Suprapubic skin (tissue), 4 donors: ENCODE data around the gene PPM1N. TPM values are rescaled to one million over a fixed set of nuclear protein-coding genes. Genes with fewer than 3 reads are reported as not detected.

Source experiments
- DNase-seq, 2 donors: peaks; one replicate each; pipeline ENCODE4 v3.0.0-alpha.2; 2019; ENCODE audit warnings: low spot score in 2 of 2
- H3K27ac ChIP-seq: fragments of 200-600 bp; sonication (generic); one replicate; pipeline ENCODE4 v1.5.1; 2019
- H3K27me3 ChIP-seq: fragments of 200-600 bp; sonication (generic); one replicate; pipeline ENCODE4 v1.5.1; 2019
- H3K36me3 ChIP-seq: fragments of 200-600 bp; sonication (generic); one replicate; pipeline ENCODE4 v1.5.1; 2019
- H3K4me1 ChIP-seq: fragments of 200-600 bp; sonication (generic); one replicate; pipeline ENCODE4 v1.5.1; 2019
- H3K4me3 ChIP-seq: fragments of 200-600 bp; sonication (generic); one replicate; pipeline ENCODE4 v1.5.1; 2019; ENCODE audit warnings: mild to moderate bottlenecking
- H3K9me3 ChIP-seq: fragments of 200-600 bp; sonication (generic); one replicate; pipeline ENCODE4 v1.5.1; 2019
- EP300 ChIP-seq: sonication (generic); formaldehyde crosslinking; IDR thresholded peaks from one replicate; pipeline ENCODE4 v1.6.1; 2017; ENCODE audit warnings: antibody characterized with exemption
- POLR2A ChIP-seq, 2 donors: fragments of 450-650 bp; IDR thresholded peaks; one replicate each; pipeline ENCODE4 v1.6.1; 2017; ENCODE audit warnings: antibody characterized with exemption in 2 of 2, mild to moderate bottlenecking in 2 of 2, moderate library complexity in 2 of 2
- POLR2AphosphoS5 ChIP-seq, 3 donors: sonication (generic); formaldehyde crosslinking; IDR thresholded peaks; one replicate each; pipeline ENCODE4 v1.6.1; 2017; ENCODE audit warnings: antibody characterized with exemption in 3 of 3
- WGBS: methylation state at CpG from one replicate; pipeline ENCODE4 v1.1.5; 2018; 5-methylcytosine and 5-hydroxymethylcytosine counted together
- total RNA-seq, 4 donors: library from RNA; depleted of rRNA; stranded (reverse); fragments of >200 nt; gene quantifications; one replicate each; pipeline ENCODE4 v1.1.0, GENCODE V29; 2016
- TF ChIP-seq, protein P1 (sequence below), 2 donors: fragments of 200-600 bp in 1 of 2; fragments of 450-650 bp in 1 of 2; sonication (generic) in 1 of 2; IDR thresholded peaks; one replicate each; pipeline ENCODE4 v1.5.1; 2016 to 2019; ENCODE audit warnings: antibody characterized with exemption in 2 of 2, mild to moderate bottlenecking in 1 of 2, moderate library complexity in 1 of 2

The PPM1N gene
- total RNA-seq, 4 donors from 2014 or later: 2.9 to 6.3 (median 5.6) TPM

DNA sequence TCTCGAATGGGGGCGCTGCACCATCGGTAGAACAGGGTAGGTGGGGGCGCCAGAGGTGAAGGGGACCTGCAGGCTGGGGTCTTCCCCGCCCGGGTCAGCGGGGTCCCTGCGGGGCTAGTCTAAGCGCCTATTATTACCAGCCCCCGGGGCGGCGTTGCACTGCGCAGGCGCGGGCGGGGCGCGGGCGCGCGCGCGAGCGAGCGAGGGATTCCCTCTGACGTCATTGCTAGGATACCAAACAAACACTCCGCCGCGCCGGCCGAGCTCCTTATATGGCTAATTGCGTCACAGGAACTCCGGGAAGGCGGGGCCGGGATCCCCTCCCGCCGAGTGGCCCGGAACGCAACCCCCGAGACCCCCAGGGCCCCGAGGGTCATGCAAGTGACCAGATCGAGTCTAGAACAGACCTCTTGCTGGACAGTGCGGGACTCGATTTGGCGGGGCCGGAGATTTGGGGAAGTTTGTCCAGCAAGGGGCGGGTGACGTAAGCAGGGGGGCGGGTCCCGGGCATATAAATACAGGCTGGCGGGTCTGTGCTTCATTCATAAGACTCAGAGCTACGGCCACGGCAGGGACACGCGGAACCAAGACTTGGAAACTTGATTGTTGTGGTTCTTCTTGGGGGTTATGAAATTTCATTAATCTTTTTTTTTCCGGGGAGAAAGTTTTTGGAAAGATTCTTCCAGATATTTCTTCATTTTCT is 30.6 kb upstream of the PPM1N start, which contains the start of gene FOSB:
Gene FOSB, plus strand, starts transcription at position 541 of the 703 bp plus-strand sequence. CDS start 591 bp downstream, outside the sequence.
- peak; percentile 98 to 99 for DNase-seq
- no peaks in the 10 kb centered on the region for H3K9me3 ChIP-seq

DNA sequence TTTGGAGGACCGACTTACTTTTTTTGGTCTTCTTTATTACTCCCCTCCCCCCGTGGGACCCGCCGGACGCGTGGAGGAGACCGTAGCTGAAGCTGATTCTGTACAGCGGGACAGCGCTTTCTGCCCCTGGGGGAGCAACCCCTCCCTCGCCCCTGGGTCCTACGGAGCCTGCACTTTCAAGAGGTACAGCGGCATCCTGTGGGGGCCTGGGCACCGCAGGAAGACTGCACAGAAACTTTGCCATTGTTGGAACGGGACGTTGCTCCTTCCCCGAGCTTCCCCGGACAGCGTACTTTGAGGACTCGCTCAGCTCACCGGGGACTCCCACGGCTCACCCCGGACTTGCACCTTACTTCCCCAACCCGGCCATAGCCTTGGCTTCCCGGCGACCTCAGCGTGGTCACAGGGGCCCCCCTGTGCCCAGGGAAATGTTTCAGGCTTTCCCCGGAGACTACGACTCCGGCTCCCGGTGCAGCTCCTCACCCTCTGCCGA is 30.0 kb upstream of the PPM1N start:
- WGBS: under 1% methylated on average over 31 of the region's 31 CpGs
- peak in 1 of 2 donors; percentile 89 for DNase-seq

More for the DNA sequence above, 30.6 kb upstream of the PPM1N start, which contains the start of gene FOSB:
- H3K27ac ChIP-seq: peak within 1 kb of the TSS; percentile 96
- peak within 1 kb of the TSS; percentile 89 for H3K4me3 ChIP-seq
- peaks cover 37% of the 10 kb centered on the region for H3K4me1 ChIP-seq
- TF ChIP-seq POLR2A (IDR thresholded peaks at IDR 0.05): peak; percentile 93 to 99
- TF ChIP-seq EP300: peak; percentile 52
- TF ChIP-seq, protein P1, sequence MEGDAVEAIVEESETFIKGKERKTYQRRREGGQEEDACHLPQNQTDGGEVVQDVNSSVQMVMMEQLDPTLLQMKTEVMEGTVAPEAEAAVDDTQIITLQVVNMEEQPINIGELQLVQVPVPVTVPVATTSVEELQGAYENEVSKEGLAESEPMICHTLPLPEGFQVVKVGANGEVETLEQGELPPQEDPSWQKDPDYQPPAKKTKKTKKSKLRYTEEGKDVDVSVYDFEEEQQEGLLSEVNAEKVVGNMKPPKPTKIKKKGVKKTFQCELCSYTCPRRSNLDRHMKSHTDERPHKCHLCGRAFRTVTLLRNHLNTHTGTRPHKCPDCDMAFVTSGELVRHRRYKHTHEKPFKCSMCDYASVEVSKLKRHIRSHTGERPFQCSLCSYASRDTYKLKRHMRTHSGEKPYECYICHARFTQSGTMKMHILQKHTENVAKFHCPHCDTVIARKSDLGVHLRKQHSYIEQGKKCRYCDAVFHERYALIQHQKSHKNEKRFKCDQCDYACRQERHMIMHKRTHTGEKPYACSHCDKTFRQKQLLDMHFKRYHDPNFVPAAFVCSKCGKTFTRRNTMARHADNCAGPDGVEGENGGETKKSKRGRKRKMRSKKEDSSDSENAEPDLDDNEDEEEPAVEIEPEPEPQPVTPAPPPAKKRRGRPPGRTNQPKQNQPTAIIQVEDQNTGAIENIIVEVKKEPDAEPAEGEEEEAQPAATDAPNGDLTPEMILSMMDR (IDR thresholded peaks at IDR 0.05): no peak
- peak; percentile 83 to 98 (median 90) for TF ChIP-seq POLR2AphosphoS5 (IDR thresholded peaks at IDR 0.05)
- peaks cover 4% of the 10 kb centered on the region for H3K36me3 ChIP-seq
- H3K27me3 ChIP-seq: no peaks in the 10 kb centered on the region
- WGBS: 0% methylated on average over 40 of the region's 56 CpGs

DNA sequence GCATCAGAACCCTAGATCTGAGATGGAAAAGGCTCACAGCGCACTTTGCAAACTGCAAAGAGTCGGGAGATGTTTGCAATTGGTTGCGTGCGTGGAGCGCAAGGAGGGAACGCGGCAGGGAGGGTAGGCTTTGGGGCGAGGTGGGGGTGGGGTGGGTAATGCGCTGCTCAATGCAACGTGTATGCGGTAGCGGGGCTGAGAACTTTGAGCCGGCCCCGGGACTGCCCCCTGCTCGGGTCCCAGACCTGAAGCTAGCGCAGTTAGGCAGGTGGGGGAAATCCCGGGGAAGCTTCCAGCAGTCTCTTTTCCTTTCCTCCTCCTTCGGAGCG is 29.5 kb upstream of the PPM1N start:
- DNase-seq: no peak
- Histone ChIP-seq H3K4me3 (peak overlapping the region; percentile 89), H3K9me3 (no peaks in the 10 kb centered on the region), H3K27me3 (no peaks in the 10 kb centered on the region), H3K4me1 (peaks cover 40% of the 10 kb centered on the region), H3K27ac (peak overlapping the region; percentile 96), H3K36me3 (peaks cover 12% of the 10 kb centered on the region)
- 0% methylated on average over 10 of the region's 19 CpGs for WGBS
- TF ChIP-seq POLR2AphosphoS5 (IDR thresholded peaks at IDR 0.05) (no peak), POLR2A (IDR thresholded peaks at IDR 0.05) (no peak), EP300 (no peak)
- TF ChIP-seq, protein P1 (IDR thresholded peaks at IDR 0.05): no peak

More for the DNA sequence above, 30.0 kb upstream of the PPM1N start:
- no peak for TF ChIP-seq EP300
- Histone ChIP-seq H3K9me3 (no peaks in the 10 kb centered on the region), H3K4me3 (peak overlapping the region; percentile 89), H3K36me3 (peaks cover 10% of the 10 kb centered on the region), H3K4me1 (peaks cover 40% of the 10 kb centered on the region), H3K27ac (peak overlapping the region; percentile 96), H3K27me3 (no peaks in the 10 kb centered on the region)

DNA sequence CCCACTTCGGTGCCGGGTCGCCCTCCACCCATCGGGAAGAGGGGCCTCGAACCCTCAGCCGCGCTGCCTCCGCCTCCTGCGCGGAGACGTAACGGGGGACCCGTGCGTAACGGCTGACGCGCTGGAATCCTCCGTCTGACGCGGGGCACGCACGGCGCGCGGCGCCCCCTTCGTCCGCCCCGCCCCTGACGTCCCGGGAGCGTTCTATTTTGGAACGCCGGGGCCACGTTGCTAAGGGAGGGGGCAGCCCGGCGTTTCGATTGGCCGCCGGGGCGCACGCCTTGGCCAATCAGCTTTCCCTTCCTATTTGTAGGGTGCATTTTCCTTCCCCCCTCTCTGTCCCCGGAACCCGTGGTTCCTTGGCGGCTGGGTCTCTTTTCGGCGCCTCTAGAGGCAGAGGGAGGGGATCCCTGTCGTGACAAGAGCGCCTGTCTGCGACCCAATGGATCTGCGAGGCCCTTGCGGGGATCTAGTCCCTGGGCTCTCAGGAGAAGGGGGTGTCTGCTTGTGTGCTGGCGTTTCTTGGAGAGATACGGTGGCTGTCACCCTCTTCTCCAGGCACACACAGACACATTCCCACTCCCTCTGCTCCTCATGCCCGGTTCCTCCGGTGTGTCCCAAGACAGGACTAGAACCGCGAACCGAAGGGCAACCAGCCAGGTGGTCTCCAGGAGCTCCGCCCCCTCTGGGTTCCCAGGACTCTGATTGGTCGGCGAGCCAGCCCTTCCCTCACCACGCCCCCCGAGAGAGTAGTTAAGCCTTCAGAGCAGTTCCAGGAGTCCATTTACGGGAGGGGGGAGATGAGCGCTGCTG is 28.9 kb upstream of the PPM1N start:
- peak; percentile 95 to 97 for DNase-seq
- Histone ChIP-seq H3K4me3 (peak overlapping the region; percentile 89), H3K4me1 (peaks cover 40% of the 10 kb centered on the region), H3K27ac (peak overlapping the region; percentile 96), H3K27me3 (no peaks in the 10 kb centered on the region), H3K9me3 (no peaks in the 10 kb centered on the region), H3K36me3 (peaks cover 15% of the 10 kb centered on the region)
- TF ChIP-seq, protein P1 (IDR thresholded peaks at IDR 0.05): no peak
- TF ChIP-seq EP300: peak; percentile 98
- peak; percentile 39 to 99 (median 55) for TF ChIP-seq POLR2AphosphoS5 (IDR thresholded peaks at IDR 0.05)
- TF ChIP-seq POLR2A (IDR thresholded peaks at IDR 0.05): peak; percentile 15 to 50
- WGBS: 0% methylated on average over 40 of the region's 66 CpGs

DNA sequence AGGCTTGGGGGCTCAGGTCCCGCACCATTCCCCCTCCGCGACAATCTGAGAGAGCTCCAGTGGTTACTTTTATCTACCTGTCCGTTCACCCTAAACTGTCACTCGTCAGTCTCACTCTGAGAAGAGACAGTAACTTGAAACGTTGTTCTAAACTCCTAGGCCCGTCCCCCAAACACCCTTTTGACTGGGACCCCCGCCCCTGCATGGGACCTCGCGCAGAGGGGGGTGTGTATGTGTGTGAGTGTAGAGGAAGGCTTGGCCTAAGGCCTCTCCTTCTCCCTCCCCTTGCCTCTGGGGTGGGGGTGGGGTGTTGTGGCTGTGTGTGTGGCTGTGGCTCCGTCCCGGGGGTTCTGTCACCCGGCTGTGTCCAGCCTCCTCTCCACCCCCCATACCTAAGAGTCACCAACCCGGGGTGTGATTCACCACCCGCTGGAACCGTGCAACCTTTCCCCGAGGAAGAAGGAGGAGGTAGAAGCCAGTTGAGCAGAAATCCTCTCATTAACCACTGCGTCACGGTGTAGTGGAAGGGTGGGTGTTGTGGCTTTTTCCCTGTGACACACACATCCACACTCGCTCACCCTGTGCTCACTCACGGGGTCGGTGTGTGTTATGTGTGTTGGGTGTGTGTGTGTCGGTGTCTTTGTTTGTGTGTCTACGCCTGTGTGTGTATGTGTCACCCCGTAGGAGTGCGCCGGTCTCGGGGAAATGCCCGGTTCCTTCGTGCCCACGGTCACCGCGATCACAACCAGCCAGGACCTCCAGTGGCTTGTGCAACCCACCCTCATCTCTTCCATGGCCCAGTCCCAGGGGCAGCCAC is 28.1 kb upstream of the PPM1N start:
- Histone ChIP-seq H3K36me3 (peaks cover 15% of the 10 kb centered on the region), H3K4me3 (peak overlapping the region; percentile 89), H3K4me1 (peaks cover 40% of the 10 kb centered on the region), H3K9me3 (no peaks in the 10 kb centered on the region), H3K27ac (peak overlapping the region; percentile 96), H3K27me3 (no peaks in the 10 kb centered on the region)
- 36% methylated on average over 20 of the region's 33 CpGs for WGBS
- peak in 1 of 2 donors; percentile 85 for DNase-seq
- no peak for TF ChIP-seq POLR2AphosphoS5 (IDR thresholded peaks at IDR 0.05)
- TF ChIP-seq POLR2A (IDR thresholded peaks at IDR 0.05): peak in 1 of 2 donors; percentile 4
